ENCODE results near the gene MAP3K2. TPM values are rescaled to one million over a fixed set of nuclear protein-coding genes. Genes with fewer than 3 reads are reported as not detected.
A peak's percentile ranks its signal among the peaks of the same experiment; 100 is the strongest.

MAP3K2 gene
- total and polyA plus RNA-seq, 10 of the 15 experiments (the other 5 are each of a cell fraction or from before 2014, with no cell fraction given) = 2.7 to 39.6 (median 16.1) TPM

- FAIRE-seq (no peak), DNase-seq (ENCODE audit: low read depth, low spot score) (no peak), ATAC-seq (no peak)
- RAD21 ChIA-PET (ENCODE audit: unreplicated experiment) = no interaction called here
- Histone ChIP-seq H3K9ac (ENCODE audit: control insufficient read depth, insufficient read depth, low read length) (no peak overlapping the region), H3K4me2 (ENCODE audit: control insufficient read depth, insufficient read depth) (no peak overlapping the region), H2AFZ (ENCODE audit: control insufficient read depth, low read depth, low read length) (no peak overlapping the region), H3K27me3 (replicated peaks in 1 of 2; ENCODE audit: control insufficient read depth in 2 of 2, insufficient read depth in 2 of 2, low read length in 1 of 2) (no peaks in the 10 kb centered on the region), H3K4me3 (no peak overlapping the region), H4K20me1 (ENCODE audit: control insufficient read depth, insufficient read depth) (no peaks in the 10 kb centered on the region; the same call in 1 of the 2 replicates), H3K79me2 (ENCODE audit: control insufficient read depth, insufficient read depth, low read length) (no peaks in the 10 kb centered on the region), H3K27ac (ENCODE audit: control insufficient read depth, insufficient read depth) (no peak overlapping the region), H3K4me1 (ENCODE audit: control insufficient read depth, insufficient read depth, low read length) (peaks cover 4% of the 10 kb centered on the region; the same call in 1 of the 2 replicates), H3K9me3 (replicated peaks; ENCODE audit: control insufficient read depth, insufficient read depth, low read length) (no peaks in the 10 kb centered on the region; the same call in 2 of the 3 replicates), H3K36me3 (ENCODE audit: control insufficient read depth in 2 of 2, insufficient read depth in 2 of 2, low read length in 1 of 2) (peaks cover 0 to 31% of the 10 kb centered on the region in 2 experiments)
- CTCF ChIA-PET = interaction anchor here (0.7 to 2.1 kb wide), 2 partner anchors 56 to 153 kb away, joined by 3 to 8 read pairs; no protein-coding TSS in a partner anchor
- intact Hi-C loops (cut with micrococcal nuclease; ENCODE audit: unreplicated experiment) (loop anchor here (2.0 kb wide), 1 partner anchor 152 kb away; no protein-coding TSS in a partner anchor), in situ Hi-C loops (cut with MboI) (no loop called here)
- no peak for TF ChIP-seq IRF3 (IDR thresholded peaks at IDR 0.05)
- no peak for TF ChIP-seq NFYB (IDR thresholded peaks at IDR 0.05; ENCODE audit: insufficient read depth, low read depth, low read length)
- 100% methylated on average over 2 of the region's 2 CpGs for WGBS (ENCODE audit: insufficient coverage, insufficient replicate concordance, low lambda C conversion rate, missing lambda C conversion rate)
- POLR2A ChIA-PET = no interaction called here
- SMC1A ChIA-PET (ENCODE audit: uncharacterized antibody, unreplicated experiment) = interaction anchor here (1.5 kb wide), 1 partner anchor 17 kb away, joined by 3 read pairs; no protein-coding TSS in a partner anchor
- BruUV-seq (replicated peaks) = no TSS peak
Observed at GRCh38 chr2:127326289-127326945, 61.4 kb downstream of the MAP3K2 start.

- no TSS peak for BruUV-seq (replicated peaks)
- H4K20me1 ChIP-seq (ENCODE audit: control insufficient read depth, insufficient read depth) = no peaks in the 10 kb centered on the region
- intact Hi-C loops (cut with micrococcal nuclease; ENCODE audit: unreplicated experiment) = no loop called here
- ChIA-PET CTCF (interaction anchor here (1.0 to 3.1 kb wide), 7 partner anchors 9 to 157 kb away, joined by 3 to 19 read pairs (median 5); no protein-coding TSS in a partner anchor), RAD21 (ENCODE audit: unreplicated experiment) (interaction anchor here (1.1 to 2.2 kb wide), 3 partner anchors 11 to 155 kb away, joined by 5 to 12 read pairs (median 5); no protein-coding TSS in a partner anchor), SMC1A (ENCODE audit: uncharacterized antibody, unreplicated experiment) (interaction anchor here (0.5 to 1.7 kb wide), 7 partner anchors 11 to 663 kb away, joined by 3 to 8 read pairs (median 4); no protein-coding TSS in a partner anchor), POLR2A (no interaction called here)
- H3K4me1 ChIP-seq (ENCODE audit: control insufficient read depth, insufficient read depth, low read length) = no peaks in the 10 kb centered on the region
- DNase-seq (ENCODE audit: low read depth, low spot score) = no peak
- no peak overlapping the region for H3K4me3 ChIP-seq
- no peaks in the 10 kb centered on the region for H3K79me2 ChIP-seq (ENCODE audit: control insufficient read depth, insufficient read depth, low read length)
- ATAC-seq = no peak
- WGBS (ENCODE audit: insufficient coverage, insufficient replicate concordance, low lambda C conversion rate, missing lambda C conversion rate) = 22% methylated on average over 3 of the region's 3 CpGs
- FAIRE-seq = peak; percentile 31
- no peaks in the 10 kb centered on the region for H3K27me3 ChIP-seq (replicated peaks in 1 of 2; ENCODE audit: control insufficient read depth in 2 of 2, insufficient read depth in 2 of 2, low read length in 1 of 2)
- peaks cover 1 to 33% of the 10 kb centered on the region in 2 experiments for H3K36me3 ChIP-seq (ENCODE audit: control insufficient read depth in 2 of 2, insufficient read depth in 2 of 2, low read length in 1 of 2)
- H3K9ac ChIP-seq (ENCODE audit: control insufficient read depth, insufficient read depth, low read length) = no peak overlapping the region
- H2AFZ ChIP-seq (ENCODE audit: control insufficient read depth, low read depth, low read length) = no peak overlapping the region
- H3K9me3 ChIP-seq (replicated peaks; ENCODE audit: control insufficient read depth, insufficient read depth, low read length) = peaks cover 3% of the 10 kb centered on the region; the same call in 2 of the 3 replicates
- in situ Hi-C loops (cut with MboI) = no loop called here
- no peak overlapping the region for H3K4me2 ChIP-seq (ENCODE audit: control insufficient read depth, insufficient read depth)
- no peak overlapping the region for H3K27ac ChIP-seq (ENCODE audit: control insufficient read depth, insufficient read depth)
- TF ChIP-seq SPI1 (IDR thresholded peaks at IDR 0.05; ENCODE audit: borderline replicate concordance, insufficient read depth, low read depth, low read length) = no peak
- TF ChIP-seq E2F4 (IDR thresholded peaks at IDR 0.05; ENCODE audit: low read depth, low read length) = no peak
- TF ChIP-seq KDM1A (IDR thresholded peaks at IDR 0.05; ENCODE audit: borderline replicate concordance) = no peak
- TF ChIP-seq MTA2 (IDR thresholded peaks at IDR 0.05; ENCODE audit: low read depth) = no peak
- peak; percentile 28 to 48 (median 38); a peak in 3 of 6 replicates for TF ChIP-seq CTCF (IDR thresholded peaks at IDR 0.05 in 2 of 3, conservative IDR thresholded peaks at IDR 0.05 in 1 of 3; ENCODE audit: control insufficient read depth in 2 of 3, extremely low read depth in 1 of 3, insufficient read depth in 1 of 3, low read depth in 3 of 3, low read length in 3 of 3)
- TF ChIP-seq SMC3 (IDR thresholded peaks at IDR 0.05; ENCODE audit: borderline replicate concordance, low read length) = peak; percentile 47
- TF ChIP-seq ATF3 (IDR thresholded peaks at IDR 0.05; ENCODE audit: borderline replicate concordance, extremely low read depth, low read depth, low read length) = no peak
- no peak for TF ChIP-seq NFYA (IDR thresholded peaks at IDR 0.05; ENCODE audit: borderline replicate concordance, low read depth, low read length)
Observed at GRCh38 chr2:127324635-127325034, 63.1 kb downstream of the MAP3K2 start.
